Right kidney (tissue), 1 donor: Measurements from ENCODE around the gene CD302.
"Not testable (repeated sequence)": the region's sequence is repeated elsewhere in the genome, so short reads cannot be mapped to it uniquely, and the experiment has no call there.

Source experiments
- DNase-seq: peaks from one replicate; pipeline ENCODE4 v3.0.0-alpha.2; 2016

The CD302 gene

GRCh38 chr2:159753797-159754196 lies 44.2 kb downstream of the CD302 start:
- no peak for DNase-seq

GRCh38 chr2:159750873-159751272 lies 47.1 kb downstream of the CD302 start:
- no peak for DNase-seq

GRCh38 chr2:159748089-159748488 lies 49.9 kb downstream of the CD302 start:
- no peak for DNase-seq

DNA sequence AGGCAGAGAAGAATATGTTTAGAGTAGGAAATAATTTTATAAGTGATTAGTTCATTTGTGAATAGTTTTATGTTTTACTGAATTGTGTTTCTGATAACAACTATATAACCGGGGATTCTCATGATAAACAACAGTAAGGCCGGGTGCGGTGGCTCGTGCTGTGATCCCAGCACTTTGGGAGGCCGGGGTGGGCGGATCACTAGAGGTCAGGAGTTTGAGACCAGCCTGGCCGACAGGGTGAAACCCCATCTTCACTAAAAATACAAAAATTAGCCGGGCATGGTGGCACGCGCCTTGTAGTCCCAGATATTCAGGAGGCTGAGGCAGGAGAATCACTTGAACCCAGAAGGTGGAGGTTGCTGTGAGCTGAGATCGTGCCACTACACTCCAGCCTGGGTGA lies 52.8 kb downstream of the CD302 start:
- DNase-seq = not testable (repeated sequence)

DNA sequence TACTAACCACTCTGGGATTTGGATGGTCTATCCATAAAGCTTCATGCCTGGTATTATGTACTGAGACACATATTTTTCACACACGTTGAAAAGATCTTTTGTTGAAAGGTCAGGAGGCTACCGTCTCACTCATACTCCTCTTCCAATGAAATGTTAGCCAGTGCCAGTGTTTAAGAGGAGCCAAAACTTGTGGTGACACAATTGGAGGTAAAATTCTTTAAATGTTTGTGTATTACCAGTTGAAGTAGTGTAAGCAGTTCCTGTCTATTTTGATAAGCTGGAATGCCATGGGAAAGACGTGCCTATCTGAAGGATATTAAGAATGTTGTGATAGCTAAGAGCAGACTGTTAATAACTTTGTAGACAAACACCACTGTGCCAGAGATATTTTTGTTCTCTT lies 53.6 kb downstream of the CD302 start:
- DNase-seq = no peak

DNA sequence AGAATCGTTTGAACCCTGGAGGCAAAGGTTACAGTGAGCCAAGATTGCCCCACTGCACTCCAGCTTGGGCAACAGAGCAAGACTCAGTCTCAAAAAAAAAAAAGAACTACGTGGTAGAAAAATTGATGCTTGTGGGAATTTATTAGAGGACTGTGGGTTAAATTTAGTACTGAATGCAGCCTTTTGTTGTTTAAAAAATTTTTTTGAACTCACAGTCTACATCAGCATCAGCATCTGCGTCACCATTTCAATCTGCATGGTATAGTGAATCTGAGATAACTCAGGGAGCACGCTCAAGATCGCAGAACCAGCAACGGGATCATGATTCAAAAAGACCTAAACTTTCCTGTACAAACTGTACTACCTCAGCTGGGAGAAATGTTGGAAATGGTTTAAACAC lies 55.2 kb downstream of the CD302 start:
- no peak for DNase-seq

- DNase-seq = no peak
Measured at GRCh38 chr2:159738509-159739390, 59.3 kb downstream of the CD302 start.

DNA sequence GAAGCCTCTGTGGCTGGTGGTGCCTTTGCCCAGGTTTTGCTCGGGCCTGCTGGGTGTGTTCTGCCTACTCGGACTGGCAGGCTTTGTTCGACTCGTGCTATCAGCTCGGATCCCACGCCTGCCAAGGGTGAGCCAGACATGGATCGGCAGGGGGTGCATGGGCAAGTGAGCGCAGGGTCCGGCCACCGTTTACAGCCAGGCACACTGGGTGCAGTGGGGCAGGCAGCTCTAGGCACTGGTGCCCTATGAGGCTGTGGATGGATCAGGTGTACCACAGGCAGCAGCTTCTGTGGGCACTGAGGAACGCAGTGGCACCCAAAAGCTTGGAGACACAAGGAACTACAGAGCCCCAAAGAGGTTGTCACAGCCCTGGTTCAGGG lies 60.1 kb downstream of the CD302 start:
- DNase-seq = no peak

- no peak for DNase-seq
Measured at GRCh38 chr2:159737292-159737916, 60.6 kb downstream of the CD302 start.

DNA sequence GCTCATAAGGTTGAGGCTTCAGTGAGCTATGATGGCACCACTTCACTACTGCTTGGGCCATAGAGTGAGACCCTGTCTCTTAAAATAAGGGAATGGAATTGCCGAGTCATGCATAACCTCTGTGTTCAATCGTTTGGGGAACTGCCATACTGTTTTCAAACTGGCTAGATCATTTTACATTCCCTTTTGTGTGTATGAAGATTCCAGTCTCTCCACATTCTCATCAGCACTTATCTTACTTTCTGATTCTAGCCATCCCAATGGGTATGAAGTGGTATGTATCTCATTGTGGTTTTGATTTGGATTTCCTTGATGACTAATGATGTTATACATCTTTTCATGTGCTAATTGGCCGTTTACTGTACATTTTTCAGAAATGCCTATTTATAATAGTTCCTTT lies 62.0 kb downstream of the CD302 start:
- DNase-seq = no peak

DNA sequence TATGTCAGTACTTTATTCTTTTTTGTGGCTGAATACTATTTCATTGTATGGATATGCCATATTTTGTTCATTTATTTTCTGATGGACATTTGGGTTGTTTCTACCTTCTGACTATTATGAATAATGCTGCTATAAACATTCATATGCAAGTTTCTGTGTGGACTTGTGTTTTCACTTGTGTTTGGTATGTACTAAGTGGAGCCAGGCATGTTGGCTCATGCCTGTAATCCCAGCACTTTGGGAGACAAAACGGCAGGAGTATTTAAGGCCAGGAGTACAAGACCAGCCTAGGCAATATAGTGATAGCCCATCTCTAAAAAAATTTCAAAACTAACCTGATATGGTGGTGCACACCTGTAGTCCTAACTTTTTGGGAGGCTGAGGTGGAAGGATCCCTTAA lies 62.4 kb downstream of the CD302 start:
- DNase-seq = no peak

DNA sequence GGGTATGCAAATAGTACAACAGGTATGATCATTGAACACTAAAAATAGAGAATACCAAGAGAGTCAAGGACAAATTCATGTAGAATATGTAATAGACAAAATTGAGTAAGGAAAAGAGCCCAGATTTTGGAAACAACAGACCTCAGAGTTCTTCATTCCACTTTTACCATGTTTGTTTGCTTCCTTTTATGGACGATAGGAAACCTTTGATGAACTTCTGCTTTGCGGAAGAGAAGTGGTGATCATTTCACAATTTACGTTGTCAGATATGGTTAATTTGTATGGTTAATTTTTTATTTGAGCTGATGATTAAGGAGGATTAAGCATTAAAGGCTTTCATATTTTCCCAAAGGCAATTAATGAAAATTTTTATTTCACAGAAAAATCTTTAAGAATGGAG lies 69.4 kb downstream of the CD302 start:
- DNase-seq = no peak

DNA sequence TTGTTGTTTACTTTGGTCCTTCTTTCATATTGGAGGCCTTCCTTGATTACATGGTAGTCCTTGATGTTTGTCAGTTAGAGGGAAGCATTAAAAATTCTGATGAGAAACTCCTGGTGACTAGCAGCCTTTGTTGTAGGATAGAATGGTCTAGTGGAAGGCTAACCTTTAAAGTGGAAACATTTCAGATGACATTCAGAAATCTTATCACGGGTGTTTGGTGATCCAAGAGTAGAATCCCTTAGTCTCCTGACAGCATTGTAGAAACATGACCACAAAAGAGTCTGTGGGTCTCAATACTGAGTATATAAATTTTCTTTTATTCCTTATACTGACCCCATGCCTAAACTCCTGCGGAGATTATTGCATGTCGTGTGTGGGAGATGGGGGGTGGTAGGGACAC lies 72.3 kb downstream of the CD302 start:
- DNase-seq = no peak

- DNase-seq = not testable (repeated sequence)
Measured at GRCh38 chr2:159724795-159725572, 73.0 kb downstream of the CD302 start.

DNA sequence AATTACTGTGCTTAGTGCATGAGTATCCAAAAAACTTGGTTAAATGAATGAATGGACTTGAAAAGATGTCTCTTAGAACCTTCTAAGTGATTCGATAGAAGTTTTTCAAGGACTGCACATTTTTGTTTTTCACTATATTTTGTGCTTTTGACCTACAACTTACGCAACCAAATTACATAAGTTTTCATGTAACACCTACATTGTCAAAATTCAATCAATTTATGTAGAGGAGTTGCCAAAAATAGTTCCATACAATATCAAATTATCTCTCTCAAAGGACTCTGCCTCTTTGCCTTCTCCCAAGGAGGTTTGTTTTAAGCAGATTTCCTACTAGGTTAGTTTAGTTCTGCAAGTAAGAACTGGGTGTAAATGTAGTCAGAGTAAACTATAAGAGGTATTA lies 75.4 kb downstream of the CD302 start:
- DNase-seq = no peak

DNA sequence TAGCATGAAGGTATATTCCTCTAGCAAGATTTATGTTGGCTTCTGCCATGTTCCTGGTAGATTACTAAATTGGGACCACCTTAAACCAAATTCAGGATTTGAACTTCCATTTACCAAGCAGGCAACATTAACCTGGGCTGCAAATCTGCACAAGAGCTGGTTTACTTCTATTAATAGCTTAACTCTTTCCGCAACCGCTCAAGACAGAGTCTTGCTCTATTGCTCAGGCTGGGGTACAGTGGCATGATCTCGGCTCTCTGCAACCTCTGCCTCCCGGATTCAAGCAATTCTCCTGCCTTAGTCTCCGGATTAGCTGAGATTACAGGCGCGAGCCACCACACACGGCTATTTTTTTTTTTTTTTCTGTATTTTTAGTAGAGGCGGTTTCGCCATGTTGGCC lies 77.3 kb downstream of the CD302 start:
- DNase-seq = no peak
